HepG2 (cell line): Measurements from ENCODE around the gene NELFB. TPM values are rescaled to one million over a fixed set of nuclear protein-coding genes. Genes with fewer than 3 reads are reported as not detected.

Experiments used
- HBP1 ChIP-seq: IDR thresholded peaks from 2 replicates; pipeline ENCODE4 v1.6.1; 2016; ENCODE audit warnings: low read depth, control low read depth
- KLF11 ChIP-seq: IDR thresholded peaks from 2 replicates; pipeline ENCODE4 v1.6.1; 2016; ENCODE audit warnings: missing compliant biosample characterization
- MXD3 ChIP-seq: IDR thresholded peaks from 2 replicates; pipeline ENCODE4 v1.6.1; 2016; ENCODE audit warnings: mild to moderate bottlenecking, missing biosample characterization, missing genetic modification reagents
- NFRKB ChIP-seq: fragments of 450-650 bp; IDR thresholded peaks from 2 replicates; pipeline ENCODE4 v1.6.1; 2017
- POLR2G ChIP-seq: fragments of 200-400 bp; formaldehyde crosslinking; IDR thresholded peaks from 2 replicates; pipeline ENCODE4 v1.6.1; 2018; ENCODE audit warnings: mild to moderate bottlenecking, low read depth, low read length, moderate library complexity
- PRDM15 ChIP-seq: sonication (generic); formaldehyde crosslinking; IDR thresholded peaks from 2 replicates; pipeline ENCODE4 v1.4.0; 2020; ENCODE audit warnings: missing genetic modification reagents
- SRSF9 ChIP-seq: fragments of 200-400 bp; formaldehyde crosslinking; IDR thresholded peaks from 2 replicates; pipeline ENCODE4 v1.6.1; 2018; ENCODE audit warnings: borderline replicate concordance, mild to moderate bottlenecking, low read depth, low read length; ENCODE audit not compliant: insufficient read depth, poor library complexity, severe bottlenecking
- ZBTB10 ChIP-seq: sonication (generic); formaldehyde crosslinking; IDR thresholded peaks from 2 replicates; pipeline ENCODE4 v1.4.0; 2020; ENCODE audit warnings: missing genetic modification reagents, borderline replicate concordance
- ZHX2 ChIP-seq, 2 experiments: sonication (generic) in 1 of 2; formaldehyde crosslinking in 1 of 2; IDR thresholded peaks; 2 replicates each; pipeline versions ENCODE4 v1.6.1 to v1.9.0; 2014 to 2022; ENCODE audit warnings: antibody characterized with exemption in 1 of 2, borderline replicate concordance in 1 of 2, inconsistent platforms in 1 of 2, low read depth in 1 of 2, missing genetic modification reagents in 1 of 2
- ZNF891 ChIP-seq: sonication (generic); formaldehyde crosslinking; IDR thresholded peaks from 2 replicates; pipeline ENCODE4 v1.5.0; 2020; ENCODE audit warnings: mild to moderate bottlenecking, missing genetic modification reagents
- ZSCAN31 ChIP-seq: sonication (generic); formaldehyde crosslinking; IDR thresholded peaks from 2 replicates; pipeline ENCODE4 v1.5.0; 2020; ENCODE audit warnings: low read depth, mild to moderate bottlenecking, missing genetic modification reagents
- polyA plus RNA-seq, 8 experiments: library from polyadenylated mRNA; depleted of rRNA in 3 of 8; stranded (reverse) in 7 of 8; unstranded in 1 of 8; fragments of >200 nt; fragmentation: Illumina TruSeq in 4 of 8; extraction: Trizol in 4 of 8; gene quantifications; 2 replicates each; pipeline versions ENCODE4 v1.2.1 to v1.2.3, GENCODE V29; 2011 to 2016; ENCODE audit warnings: low read depth in 4 of 8, missing spikeins in 1 of 8, mixed read lengths in 1 of 8; ENCODE audit not compliant: insufficient read depth in 1 of 8
- total RNA-seq, 5 experiments: library from RNA; depleted of rRNA; stranded (reverse); fragments of >200 nt; fragmentation: Illumina TruSeq; extraction: Trizol; gene quantifications; 2 replicates each; pipeline ENCODE4 v1.2.3, GENCODE V29; 2016; ENCODE audit warnings: low read depth in 1 of 5

NELFB gene
- total and polyA plus RNA-seq, 2 of the 13 experiments (the other 11 are each of a cell fraction or from before 2014, with no cell fraction given) = 26.5 to 45.8 TPM

GRCh38 chr9:137294091-137294680 lies 39.1 kb downstream of the NELFB start (continued):
- no peak for TF ChIP-seq PRDM15 (CRISPR knock-in tag)
- no peak; the same call in 1 of the 2 replicates for TF ChIP-seq ZNF891
- TF ChIP-seq ZBTB10 (CRISPR knock-in tag) = no peak
- TF ChIP-seq KLF11 (CRISPR knock-in tag) = no peak
- TF ChIP-seq POLR2G = peak; percentile 31; the same call in 1 of the 2 replicates
- TF ChIP-seq ZHX2 (IDR thresholded peaks at IDR 0.05; ENCODE audit: low read depth) = no peak
- no peak for TF ChIP-seq ZHX2 (CRISPR knock-in tag; IDR thresholded peaks at IDR 0.05; ENCODE audit: borderline replicate concordance)
- no peak for TF ChIP-seq SRSF9
- no peak for TF ChIP-seq HBP1 (CRISPR knock-in tag)
- TF ChIP-seq NFRKB = no peak
- TF ChIP-seq MXD3 = no peak
- no peak for TF ChIP-seq ZSCAN31 (CRISPR knock-in tag)
